Activated T-helper 1 cell treated with anti-CD3 and anti-CD28 coated beads, Interleukin-2, amount 50 U/mL, for 16 hours (primary cell): ENCODE results near the gene TPP2.

Experiments used
- DNase-seq, 2 donors: peaks; one replicate each; pipeline ENCODE4 v3.0.0-alpha.2; 2020; ENCODE audit warnings: low read depth in 1 of 2, low spot score in 1 of 2

The TPP2 gene

DNA sequence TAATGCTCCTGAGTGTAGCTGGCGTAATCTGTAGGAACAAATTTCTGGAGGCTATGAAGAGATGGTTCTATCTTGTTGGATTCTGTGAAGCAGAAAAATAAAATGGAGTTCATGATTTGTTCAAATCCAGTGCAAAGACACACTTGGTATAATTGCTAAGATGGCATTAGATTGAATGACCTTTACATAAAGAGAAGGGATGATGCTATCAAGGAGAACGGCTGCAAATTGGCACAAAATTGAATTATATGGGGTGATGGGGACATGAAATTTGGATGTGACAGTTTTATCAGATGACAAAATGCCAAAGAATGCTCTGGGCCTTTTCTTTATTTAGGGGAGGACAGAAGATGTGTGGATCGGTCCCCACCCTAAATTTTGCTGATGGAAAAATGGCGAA is 94.1 kb downstream of the TPP2 start:
- DNase-seq = no peak

DNA sequence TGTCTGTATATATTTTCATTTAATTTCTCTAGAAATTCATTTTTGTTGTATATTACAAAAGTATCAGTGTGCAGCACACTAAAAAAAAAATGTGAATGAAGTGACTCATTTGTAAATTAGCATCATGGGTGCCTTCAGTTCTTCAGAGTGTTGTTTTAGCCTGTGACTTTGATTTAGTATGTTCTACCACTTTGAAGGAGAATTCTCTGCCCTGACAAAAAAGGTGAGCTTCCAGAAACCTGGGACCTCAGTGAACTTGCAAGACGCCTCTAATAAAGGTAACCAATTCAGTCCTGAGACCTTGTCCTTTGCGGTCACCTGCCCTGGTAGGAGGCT is 95.7 kb downstream of the TPP2 start:
- DNase-seq = no peak

DNA sequence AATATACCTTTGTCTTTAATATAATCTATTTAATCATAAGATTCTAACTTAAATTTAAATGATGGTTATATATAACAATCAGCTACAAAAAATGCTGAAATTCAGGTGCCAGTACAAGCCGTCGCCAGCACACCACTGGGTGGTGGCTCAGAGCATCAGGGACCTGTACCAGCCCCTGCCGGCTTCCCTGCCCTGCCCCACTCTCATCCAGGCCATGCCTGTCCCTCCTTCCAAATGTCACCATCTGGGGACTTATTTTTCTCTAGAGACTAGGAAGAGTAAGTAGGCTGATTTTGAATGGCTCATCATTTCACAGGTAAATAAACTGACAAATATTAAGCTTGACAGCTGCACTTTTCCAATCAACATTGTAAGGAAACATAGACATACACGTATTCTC is 96.5 kb downstream of the TPP2 start:
- DNase-seq = no peak

DNA sequence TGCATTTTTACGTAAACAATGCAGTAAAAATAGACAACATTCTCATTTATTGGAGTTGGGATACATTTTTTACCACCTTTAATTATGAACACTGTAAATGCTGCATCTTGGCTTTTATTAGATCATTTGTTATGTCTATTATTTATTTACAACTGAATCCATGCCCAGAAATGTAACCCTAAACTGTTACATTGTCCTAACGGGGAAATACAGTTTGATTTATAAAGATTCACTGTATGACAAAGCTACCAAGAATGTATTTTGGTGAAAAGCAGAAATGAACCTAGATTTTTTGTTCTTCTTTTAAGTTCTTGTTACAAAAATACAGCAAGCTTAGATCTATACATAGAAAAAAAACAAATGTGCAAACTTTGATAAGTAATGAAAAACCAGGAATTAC is 97.0 kb downstream of the TPP2 start:
- no peak for DNase-seq

DNA sequence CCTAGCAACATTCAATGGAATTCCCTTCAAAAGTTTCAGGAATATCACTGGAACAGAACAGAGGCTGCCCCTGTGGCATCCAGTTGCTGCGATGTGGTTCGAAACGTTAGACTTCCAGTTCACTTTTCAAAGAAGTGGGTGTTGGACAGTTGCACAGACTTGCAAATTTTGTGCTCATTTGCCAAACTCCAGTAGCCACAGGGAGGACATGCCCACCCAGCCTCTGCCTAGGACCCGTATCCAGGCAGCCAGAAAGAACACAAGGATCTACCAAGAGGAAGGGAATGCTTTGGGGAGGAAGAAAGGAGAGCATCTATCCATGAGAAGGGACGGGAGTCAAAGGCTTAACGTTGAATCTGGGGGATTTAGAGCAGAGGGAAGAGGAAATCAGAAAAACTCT is 98.2 kb downstream of the TPP2 start, which contains the start of gene METTL21C:
Gene METTL21C (minus strand): TSS at position 108 of the 400 bp plus-strand sequence. CDS start 546 bp downstream, outside the sequence.
- no peak for DNase-seq

DNA sequence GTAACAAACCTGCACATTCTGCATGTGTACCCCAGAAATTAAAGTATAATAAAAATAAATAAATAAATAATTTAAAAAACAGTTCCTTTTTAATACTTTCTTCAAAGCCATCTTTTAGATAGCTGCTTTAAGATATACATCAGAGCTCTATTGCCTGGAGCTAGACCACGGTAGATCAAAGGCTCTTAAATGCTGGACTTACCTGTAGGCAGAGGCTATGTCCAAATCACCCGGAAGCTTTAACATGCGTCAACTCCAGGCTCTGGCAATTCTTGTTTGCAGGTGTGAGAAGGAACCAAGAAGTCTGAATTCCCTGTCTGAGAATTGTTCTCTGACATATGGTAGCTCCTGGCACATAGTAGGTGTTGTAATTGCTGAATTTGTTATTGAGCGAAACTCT is 99.7 kb downstream of the TPP2 start:
- DNase-seq = no peak

DNA sequence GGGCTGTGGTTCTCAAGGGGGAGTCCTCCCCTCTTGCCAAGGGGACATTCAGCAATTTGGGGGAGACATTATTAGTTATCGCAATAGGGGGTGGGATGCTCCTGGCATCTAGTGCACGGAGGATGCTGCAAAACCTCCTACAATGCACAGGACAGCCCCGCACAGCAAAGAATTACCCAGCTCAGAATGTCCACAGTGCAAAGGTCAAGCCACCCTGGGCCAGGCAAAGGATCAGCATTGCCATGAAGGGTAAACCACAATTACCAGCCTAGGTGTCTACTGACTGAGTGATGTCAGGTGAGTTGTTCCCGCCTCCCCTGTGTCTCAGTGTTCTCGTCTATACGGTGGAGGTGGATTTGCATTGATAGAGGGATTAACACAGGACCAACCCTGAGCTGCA is 100.5 kb downstream of the TPP2 start:
- DNase-seq = no peak

DNA sequence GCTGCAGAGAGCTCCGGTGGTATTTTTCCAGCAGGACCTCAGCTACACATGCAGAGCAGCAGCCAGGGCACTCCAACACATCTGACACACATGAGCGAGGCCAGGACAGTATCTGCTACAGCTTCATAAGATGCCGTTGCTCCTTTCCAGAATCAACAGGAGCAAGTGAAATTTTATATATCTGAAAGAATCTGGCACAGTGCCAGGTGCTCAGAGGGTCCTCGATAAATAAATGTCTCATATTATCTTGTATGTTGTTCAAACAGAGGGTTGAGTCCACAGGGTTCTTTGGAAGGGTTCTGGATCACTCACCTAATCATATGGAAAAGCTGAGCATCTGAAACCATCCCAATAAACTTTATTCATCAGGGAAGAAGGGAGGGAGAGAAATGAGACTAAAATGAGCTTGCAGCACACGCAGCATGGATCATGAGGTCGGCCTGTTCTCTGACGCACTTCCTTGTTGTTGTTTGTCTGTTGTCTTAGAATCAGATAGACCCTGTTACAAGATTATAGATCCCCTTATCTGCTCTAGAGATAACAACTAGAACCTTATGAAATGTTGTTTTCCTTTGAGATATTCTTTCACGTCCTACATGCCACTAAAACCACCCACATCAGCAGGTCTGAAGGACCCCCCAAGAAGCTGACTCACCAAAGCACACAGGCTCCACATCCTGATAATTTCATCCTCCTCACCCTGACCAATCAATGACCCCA is 101.3 kb downstream of the TPP2 start:
- no peak for DNase-seq

DNA sequence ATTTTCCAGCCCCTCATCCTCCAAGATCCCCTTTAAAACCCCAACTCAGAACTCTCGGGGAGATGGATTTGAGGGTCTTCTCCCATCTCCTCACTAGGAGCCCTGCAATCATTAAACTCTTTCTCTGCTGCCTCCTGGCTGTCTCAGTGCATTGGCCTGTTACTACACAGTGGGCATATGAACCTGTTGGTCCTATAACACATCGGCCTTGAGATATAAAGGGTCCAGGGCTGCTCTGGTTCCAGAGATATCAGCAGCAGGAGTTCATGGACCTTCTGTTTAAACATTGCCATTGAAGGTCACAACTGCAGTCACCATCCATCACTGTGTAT is 101.8 kb downstream of the TPP2 start:
- DNase-seq = no peak

DNA sequence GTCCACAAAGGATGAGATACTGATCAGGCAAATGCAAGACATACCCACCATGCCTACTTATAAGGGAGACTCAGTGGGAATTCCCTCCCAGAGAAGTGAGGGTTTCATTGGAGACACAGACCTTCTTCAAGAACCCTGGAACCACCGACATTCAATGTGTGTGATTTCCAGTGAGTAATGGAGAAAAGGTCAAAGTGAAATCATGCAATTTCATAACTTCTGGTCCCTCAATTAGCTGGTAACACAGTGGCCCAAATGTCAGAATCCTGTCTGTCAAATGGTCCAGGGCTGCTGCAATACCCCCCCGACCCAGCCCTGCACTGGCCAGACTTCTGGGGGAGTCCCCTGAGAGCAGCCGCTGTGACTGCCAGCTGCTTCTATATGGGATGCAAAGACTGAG is 102.7 kb downstream of the TPP2 start:
- no peak for DNase-seq

DNA sequence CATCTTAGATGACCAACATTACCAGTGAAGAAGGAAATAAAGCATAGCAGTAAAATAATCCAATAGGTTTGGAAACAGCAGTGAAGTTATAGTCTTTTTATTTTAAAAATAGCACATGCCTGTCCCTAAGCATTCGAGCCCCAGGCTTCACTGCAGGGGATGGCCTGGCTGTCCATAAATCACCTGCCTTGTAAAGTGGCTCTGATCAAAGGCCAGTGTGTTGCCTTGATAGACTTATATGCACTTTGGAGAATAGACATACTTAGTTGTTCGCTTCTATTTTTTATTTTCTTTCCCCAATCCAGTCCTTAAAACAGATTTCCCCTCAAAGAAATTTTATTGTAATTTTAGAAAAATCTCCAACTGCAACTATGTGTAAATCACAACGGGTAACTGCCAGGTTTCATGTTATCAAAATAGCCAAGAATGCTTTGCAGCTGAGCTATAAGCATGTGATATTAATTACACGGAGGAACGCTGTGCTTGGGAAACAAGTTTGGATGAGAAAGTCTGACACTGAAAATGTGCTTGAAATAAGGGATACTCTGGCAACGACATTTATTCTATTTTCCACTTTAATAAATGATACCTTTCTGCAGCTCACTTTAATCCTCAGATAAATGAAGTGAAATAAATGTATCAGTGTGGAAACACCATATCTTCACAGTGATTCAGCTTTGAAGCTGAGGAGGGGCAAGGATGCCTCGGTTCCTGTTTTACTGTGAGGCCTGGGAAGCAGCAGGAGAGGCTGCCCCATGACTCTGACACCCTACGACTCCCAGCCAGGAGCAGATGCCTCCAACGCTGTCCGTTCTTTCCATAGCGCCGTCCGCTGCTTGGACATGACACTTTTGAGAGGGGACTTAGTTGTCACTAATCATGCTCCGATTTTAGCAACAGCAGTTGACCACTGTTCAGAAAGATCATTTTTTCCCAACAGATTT is 103.6 kb downstream of the TPP2 start:
- no peak for DNase-seq

DNA sequence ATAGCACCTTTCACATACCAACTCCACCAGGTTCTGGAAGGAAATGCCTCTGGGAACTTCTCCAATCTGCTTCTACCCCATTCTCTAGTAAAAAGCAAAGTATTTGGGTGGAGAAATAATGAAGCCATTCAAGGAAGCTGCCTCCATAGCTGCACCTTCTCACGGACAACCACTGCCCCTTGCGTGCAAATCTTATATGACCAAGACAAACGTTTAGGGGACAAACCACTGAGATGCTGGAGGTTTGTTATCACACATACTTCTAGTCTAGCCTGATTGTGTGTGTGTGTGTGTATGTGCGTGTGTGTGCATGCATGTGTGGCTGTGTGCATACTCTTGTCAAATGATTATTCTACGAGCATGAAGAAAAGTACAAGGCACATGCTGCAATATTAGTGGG is 104.5 kb downstream of the TPP2 start:
- no peak for DNase-seq

DNA sequence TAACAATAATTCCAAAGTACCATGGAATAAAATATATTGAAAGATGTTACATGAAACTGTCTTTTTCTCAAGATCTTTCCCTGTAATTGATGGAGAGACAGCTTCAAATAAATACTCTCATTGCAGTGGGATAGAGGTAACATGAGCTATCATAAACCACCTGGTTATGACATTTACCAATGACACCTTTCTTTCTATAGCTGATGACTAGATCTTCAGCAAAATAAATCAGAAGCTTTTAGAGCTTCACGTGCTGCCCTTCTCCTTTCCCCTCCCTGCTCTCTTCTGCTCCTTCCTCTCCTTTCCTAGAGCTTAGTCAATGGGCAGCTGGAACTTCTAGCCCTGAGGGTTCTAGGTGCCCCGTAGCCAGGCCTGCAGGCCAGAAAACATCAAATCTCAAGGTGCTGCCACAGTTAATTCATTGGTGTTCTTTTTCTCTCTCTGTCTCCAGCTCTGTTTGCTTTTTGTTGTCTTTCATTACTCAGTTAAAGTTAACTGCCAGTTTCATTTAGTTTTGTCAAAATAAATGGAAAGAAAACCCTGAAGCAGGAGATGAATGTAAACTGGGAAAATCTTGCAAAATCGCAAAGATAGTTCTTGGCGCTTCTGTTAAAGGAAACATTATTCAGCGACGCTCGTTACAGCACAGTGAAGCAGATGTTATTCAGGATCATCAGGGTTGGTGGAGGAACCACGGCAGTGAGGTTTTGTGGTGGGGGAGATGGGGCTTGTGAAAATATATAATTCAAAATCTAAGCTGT is 106.4 kb downstream of the TPP2 start:
- DNase-seq = no peak

DNA sequence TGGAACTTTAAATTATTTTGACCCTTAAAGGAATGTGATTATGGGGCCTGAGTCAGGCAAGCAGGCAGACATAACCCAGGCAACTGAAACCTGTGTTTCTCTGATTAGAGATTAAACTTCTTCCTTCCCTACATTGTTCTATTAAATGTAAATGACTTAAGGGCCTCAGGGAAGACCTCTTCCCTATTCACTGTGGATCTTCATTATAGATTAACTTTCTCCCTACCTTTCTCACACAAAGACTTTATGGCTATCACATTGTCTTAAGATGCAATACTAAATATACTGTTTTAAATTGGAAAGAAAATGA is 106.9 kb downstream of the TPP2 start:
- DNase-seq = no peak

DNA sequence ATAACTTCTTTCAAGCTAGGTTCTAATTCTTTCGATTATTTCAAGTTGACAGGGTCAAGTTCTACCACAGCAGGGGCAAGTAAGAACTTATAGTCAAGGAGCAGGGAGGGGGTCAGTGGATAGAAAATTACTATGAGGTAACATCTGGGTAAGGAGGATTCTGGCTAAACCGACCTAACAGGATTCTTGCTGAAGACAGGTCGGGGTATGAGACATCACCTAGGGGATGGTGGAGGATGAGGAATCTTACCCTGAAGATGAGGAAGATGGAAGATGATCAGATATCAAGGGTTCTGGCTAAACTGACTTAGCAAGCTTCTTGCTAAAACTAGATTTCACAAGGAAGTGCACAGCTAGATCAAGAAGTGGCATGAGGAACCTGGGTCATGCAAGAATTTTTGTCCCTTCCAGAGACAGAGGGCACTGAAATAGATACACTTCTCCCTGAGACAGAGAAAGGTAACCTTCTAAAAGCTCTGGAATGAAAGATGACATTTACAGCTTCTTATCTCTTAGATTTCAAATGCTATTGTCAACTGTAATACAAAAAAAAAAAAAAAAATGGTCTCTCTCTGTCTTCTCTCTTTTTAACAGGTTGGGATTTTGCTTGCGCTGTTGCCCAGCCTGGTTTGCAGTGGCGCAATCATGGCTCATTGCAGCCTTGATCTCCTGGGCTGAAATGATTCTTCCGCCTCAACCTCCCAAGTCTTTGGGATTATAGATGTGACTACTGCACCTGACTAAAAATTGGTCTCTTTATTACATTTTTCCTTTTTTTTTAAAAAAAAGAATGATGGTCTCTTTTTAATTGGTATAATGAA is 107.7 kb downstream of the TPP2 start:
- no peak for DNase-seq

DNA sequence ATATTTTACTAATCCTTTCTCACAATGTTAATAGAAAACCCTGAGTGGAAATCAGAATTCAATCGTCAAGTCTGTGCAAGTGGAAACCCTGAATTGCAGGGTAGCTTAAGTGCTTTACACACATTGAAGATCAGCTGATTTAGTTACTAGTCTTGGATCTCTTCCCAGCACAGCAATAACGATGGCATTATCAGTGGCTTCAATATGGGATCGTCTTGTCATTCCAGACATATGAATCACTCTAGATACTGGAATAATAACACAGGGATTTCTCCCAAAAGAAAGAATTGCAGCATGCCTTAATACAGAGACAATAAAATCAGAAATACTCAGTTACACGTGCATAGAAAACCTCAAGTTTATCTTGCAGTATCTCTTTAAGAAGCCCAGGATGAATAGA is 110.7 kb downstream of the TPP2 start:
- DNase-seq = no peak

DNA sequence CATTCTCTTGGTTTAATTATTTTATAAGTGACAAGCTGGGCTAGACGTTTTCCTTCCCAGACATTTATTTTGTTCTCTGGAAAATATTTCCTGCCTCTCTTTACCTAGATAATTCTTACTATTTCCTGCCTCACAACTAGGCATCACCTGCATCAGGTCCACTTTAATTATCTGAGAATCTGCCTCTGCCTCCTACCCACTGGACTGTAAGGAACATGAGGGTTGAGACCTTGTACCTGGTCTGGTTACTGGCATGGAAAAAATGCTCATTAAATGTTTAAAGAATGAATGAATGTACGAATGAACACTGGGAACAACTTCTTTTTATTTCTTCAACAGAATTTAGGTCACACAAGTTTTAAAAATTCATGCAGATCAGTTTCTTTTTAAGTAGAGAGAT is 111.4 kb downstream of the TPP2 start:
- no peak for DNase-seq

DNA sequence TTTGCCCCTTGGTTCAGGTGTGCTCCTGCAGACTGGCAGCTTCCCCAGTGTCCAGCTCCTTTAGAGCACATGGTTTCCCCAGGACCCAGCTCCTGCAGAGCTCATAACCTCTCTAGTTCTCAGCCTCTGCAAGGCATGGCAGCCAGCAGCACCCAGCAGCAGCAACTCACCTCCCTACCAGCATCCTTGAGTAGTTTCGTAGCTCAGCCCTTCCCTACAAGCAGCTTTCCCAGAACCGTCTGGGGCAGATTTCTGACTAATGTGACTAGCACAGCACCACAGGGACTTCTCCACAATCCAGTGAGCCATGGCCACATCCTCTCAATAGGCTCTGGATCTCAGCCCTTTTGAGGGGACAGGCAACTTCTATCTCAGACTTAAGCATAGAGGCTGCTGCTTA is 112.2 kb downstream of the TPP2 start:
- no peak for DNase-seq

DNA sequence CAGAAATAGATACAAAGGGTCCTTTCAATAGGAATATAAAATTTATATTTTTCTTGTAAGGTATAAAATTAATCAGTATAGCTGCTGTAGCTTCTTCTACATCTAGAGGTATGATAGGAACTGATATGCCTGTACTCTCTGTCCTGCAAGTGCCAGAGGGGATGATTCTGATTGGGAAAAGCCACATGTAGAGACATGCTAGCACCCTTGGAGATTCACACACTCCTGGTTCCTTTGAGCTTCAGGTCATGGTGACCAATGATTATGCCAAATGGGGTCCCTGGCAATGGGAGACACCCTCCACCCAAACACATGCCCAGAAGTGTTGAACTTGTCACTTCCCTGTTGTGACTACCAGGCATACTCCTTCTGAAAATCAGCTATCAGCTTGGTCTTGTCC is 112.8 kb downstream of the TPP2 start:
- no peak for DNase-seq

DNA sequence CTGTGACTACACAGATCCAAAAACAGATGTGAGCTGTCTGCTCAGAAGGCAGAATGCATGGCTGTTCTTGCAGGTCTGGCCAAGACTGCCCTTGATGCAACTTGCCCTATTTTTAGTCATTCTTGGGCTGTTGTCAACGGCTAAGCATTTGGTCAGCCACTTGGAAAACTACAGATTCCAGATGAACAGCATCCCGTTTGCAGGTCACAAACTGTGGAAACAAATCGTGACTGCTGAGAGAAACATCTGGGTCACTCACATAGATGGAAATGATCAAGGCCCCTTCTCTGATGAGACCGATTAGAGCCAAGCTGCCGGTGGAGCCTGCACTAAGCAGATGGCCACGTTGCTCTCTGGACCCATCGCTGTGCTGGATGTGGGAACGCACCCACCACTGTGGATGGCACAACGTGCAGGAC is 113.5 kb downstream of the TPP2 start:
- DNase-seq = no peak

DNA sequence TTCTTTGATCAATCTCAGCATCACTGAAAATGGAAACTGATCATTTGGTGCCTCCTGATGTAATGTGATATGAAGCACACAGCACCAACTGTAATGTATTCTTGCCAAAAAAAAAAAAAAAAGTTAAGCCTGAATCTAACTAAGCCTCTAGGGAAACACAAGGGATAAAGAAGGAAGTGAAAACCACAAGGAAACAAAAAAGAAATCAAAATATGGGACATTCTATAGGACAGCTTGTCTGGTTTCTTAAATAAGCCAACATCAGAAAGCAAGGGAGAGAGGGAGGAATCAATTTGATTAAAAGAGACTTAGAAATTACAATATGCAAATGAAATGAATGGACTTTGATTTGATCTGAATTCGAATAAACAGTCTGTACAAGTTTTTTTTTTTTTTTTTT is 118.7 kb downstream of the TPP2 start:
- no peak for DNase-seq
